OCI-LY1 (cell line): Measurements from ENCODE around the gene MS4A2.

ENCODE experiments used
- EZH2 ChIP-seq: fragments of 200-600 bp; sonication (generic), shearing (Covaris generic); IDR thresholded peaks from 2 replicates; pipeline ENCODE4 v1.8.0; 2017; ENCODE audit warnings: borderline replicate concordance, mixed run types, mild to moderate bottlenecking, antibody characterized with exemption, low read length, moderate library complexity, mixed read lengths
- TF ChIP-seq, protein P1 (sequence below): fragments of 200-600 bp; sonication (generic), shearing (Covaris generic); IDR thresholded peaks from 2 replicates; pipeline ENCODE4 v1.5.1; 2017; ENCODE audit warnings: mild to moderate bottlenecking, antibody characterized with exemption, low read length, moderate library complexity, mixed read lengths

DNA sequence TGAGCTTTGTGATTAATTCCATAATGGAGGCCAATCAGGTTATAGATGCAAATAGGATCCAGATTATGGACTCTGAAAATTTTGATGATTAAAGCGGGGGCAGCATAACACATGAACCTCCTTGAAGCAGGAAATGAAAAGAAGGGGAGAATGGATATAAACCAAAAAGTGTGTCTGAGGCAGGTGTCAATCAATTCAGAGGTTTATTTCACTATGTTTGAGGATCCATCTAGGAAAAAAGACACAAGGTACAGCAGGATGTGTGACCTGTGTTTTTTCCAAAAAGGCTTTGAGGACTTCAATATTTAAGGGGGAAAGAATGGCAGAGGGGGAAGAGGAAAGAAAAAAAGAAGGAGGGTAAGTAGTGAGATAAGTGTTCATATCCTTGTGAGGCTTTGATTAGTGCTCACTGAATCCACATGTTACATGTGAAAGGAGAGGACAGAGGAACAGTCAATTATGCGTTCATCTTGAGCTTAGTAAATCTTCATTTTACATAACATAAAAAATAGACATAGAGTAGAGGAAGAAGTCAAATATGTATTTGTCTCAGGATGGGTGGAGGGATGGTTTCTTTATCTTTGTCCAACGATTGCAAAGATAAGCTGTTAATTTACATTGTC lies 34.1 kb downstream of the MS4A2 start:
- TF ChIP-seq, protein P1, sequence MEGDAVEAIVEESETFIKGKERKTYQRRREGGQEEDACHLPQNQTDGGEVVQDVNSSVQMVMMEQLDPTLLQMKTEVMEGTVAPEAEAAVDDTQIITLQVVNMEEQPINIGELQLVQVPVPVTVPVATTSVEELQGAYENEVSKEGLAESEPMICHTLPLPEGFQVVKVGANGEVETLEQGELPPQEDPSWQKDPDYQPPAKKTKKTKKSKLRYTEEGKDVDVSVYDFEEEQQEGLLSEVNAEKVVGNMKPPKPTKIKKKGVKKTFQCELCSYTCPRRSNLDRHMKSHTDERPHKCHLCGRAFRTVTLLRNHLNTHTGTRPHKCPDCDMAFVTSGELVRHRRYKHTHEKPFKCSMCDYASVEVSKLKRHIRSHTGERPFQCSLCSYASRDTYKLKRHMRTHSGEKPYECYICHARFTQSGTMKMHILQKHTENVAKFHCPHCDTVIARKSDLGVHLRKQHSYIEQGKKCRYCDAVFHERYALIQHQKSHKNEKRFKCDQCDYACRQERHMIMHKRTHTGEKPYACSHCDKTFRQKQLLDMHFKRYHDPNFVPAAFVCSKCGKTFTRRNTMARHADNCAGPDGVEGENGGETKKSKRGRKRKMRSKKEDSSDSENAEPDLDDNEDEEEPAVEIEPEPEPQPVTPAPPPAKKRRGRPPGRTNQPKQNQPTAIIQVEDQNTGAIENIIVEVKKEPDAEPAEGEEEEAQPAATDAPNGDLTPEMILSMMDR = no peak
- TF ChIP-seq EZH2 = no peak
